Embryonic facial prominence (tissue), 1 donor: Measurements from ENCODE around the gene TNS1.
"Not testable (repeated sequence)": the region's sequence is repeated elsewhere in the genome, so short reads cannot be mapped to it uniquely, and the experiment has no call there.

ENCODE experiments used
- DNase-seq: peaks from one replicate; pipeline ENCODE4 v3.0.0-alpha.2; 2016; ENCODE audit errors: extremely low spot score

TNS1 gene

GRCh38 chr2:217798743-217799562 lies 203.8 kb downstream of the TNS1 start:
- DNase-seq: no peak

- DNase-seq: no peak
Observed at GRCh38 chr2:217798191-217798590, 204.6 kb downstream of the TNS1 start.

- DNase-seq: no peak
Observed at GRCh38 chr2:217797661-217798069, 205.1 kb downstream of the TNS1 start.

GRCh38 chr2:217797165-217797564 lies 205.6 kb downstream of the TNS1 start:
- DNase-seq: no peak

GRCh38 chr2:217795706-217796465 lies 206.9 kb downstream of the TNS1 start:
- DNase-seq: no peak

- no peak for DNase-seq
Observed at GRCh38 chr2:217795067-217795466, 207.7 kb downstream of the TNS1 start.

- DNase-seq: no peak
Observed at GRCh38 chr2:217794133-217794986, 208.4 kb downstream of the TNS1 start.

- DNase-seq: no peak
Observed at GRCh38 chr2:217793566-217794132, 209.1 kb downstream of the TNS1 start.

- no peak for DNase-seq
Observed at GRCh38 chr2:217792626-217793527, 209.9 kb downstream of the TNS1 start.

GRCh38 chr2:217791551-217791950 lies 211.2 kb downstream of the TNS1 start:
- DNase-seq: no peak

- DNase-seq: no peak
Observed at GRCh38 chr2:217790681-217791392, 212.0 kb downstream of the TNS1 start.

GRCh38 chr2:217790195-217790594 lies 212.6 kb downstream of the TNS1 start:
- no peak for DNase-seq

GRCh38 chr2:217789736-217790181 lies 213.0 kb downstream of the TNS1 start:
- no peak for DNase-seq

GRCh38 chr2:217789003-217789735 lies 213.6 kb downstream of the TNS1 start:
- peak; percentile 60 for DNase-seq

- no peak for DNase-seq
Observed at GRCh38 chr2:217788669-217789002, 214.2 kb downstream of the TNS1 start.

- no peak for DNase-seq
Observed at GRCh38 chr2:217787160-217787877, 215.5 kb downstream of the TNS1 start.

- DNase-seq: not testable (repeated sequence)
Observed at GRCh38 chr2:217786560-217786959, 216.2 kb downstream of the TNS1 start.

- no peak for DNase-seq
Observed at GRCh38 chr2:217785544-217786045, 217.2 kb downstream of the TNS1 start.
